ENCODE measurements around the gene ALDH1L1. TPM values are rescaled to one million over a fixed set of nuclear protein-coding genes. Genes with fewer than 3 reads are reported as not detected.

ALDH1L1 gene
- total RNA-seq, 4 donors from 2014 or later, result 2.3 to 8.1 (median 6.0) TPM

GRCh38 chr3:126179825-126180476 lies 435 bp downstream of the ALDH1L1 start:
- DNase-seq (ENCODE audit: low spot score in 2 of 2), result peak in 1 of 2 donors; percentile 82
- H3K4me3 ChIP-seq (ENCODE audit: low read depth, poor library complexity, severe bottlenecking), result peak overlapping the region; percentile 15
- TF ChIP-seq CTCF (IDR thresholded peaks at IDR 0.05) (no peak), POLR2A (IDR thresholded peaks at IDR 0.05) (no peak)
- 3% methylated on average over 45 to 47 of the region's 47 CpGs for WGBS, 2 donors
- intact Hi-C loops (cut with DNase I; ENCODE audit: low total_unique reads), result no loop called here

GRCh38 chr3:126170073-126170777 lies 10.2 kb downstream of the ALDH1L1 start:
- DNase-seq (ENCODE audit: low spot score in 2 of 2), result no peak
- intact Hi-C loops (cut with DNase I; ENCODE audit: low total_unique reads), result no loop called here

GRCh38 chr3:126167566-126167965 lies 12.8 kb downstream of the ALDH1L1 start:
- no peak for TF ChIP-seq CTCF (IDR thresholded peaks at IDR 0.05)
- no peak for TF ChIP-seq POLR2A (IDR thresholded peaks at IDR 0.05)
- 86 to 92% methylated on average over 4 of the region's 4 CpGs for WGBS, 2 donors
- intact Hi-C loops (cut with DNase I; ENCODE audit: low total_unique reads), result no loop called here
- H3K4me3 ChIP-seq (ENCODE audit: low read depth, poor library complexity, severe bottlenecking), result no peak overlapping the region
- DNase-seq (ENCODE audit: low spot score in 2 of 2), result no peak

More at GRCh38 chr3:126170073-126170777, 10.2 kb downstream of the ALDH1L1 start:
- TF ChIP-seq POLR2A (IDR thresholded peaks at IDR 0.05) (no peak), CTCF (IDR thresholded peaks at IDR 0.05) (no peak)
- 74 to 86% methylated on average over 8 of the region's 8 CpGs for WGBS, 2 donors
- H3K4me3 ChIP-seq (ENCODE audit: low read depth, poor library complexity, severe bottlenecking), result no peak overlapping the region

- intact Hi-C loops (cut with DNase I; ENCODE audit: low total_unique reads), result no loop called here
- TF ChIP-seq POLR2A (IDR thresholded peaks at IDR 0.05), result no peak
- TF ChIP-seq CTCF (IDR thresholded peaks at IDR 0.05), result no peak
- 47 to 64% methylated on average over 6 of the region's 6 CpGs for WGBS, 2 donors
Measured at GRCh38 chr3:126166009-126166408, 14.4 kb downstream of the ALDH1L1 start.

GRCh38 chr3:126161309-126161708 lies 19.1 kb downstream of the ALDH1L1 start:
- WGBS, 2 donors, result 92 to 94% methylated on average over 5 of the region's 5 CpGs
- no peak for DNase-seq (ENCODE audit: low spot score in 2 of 2)
- intact Hi-C loops (cut with DNase I; ENCODE audit: low total_unique reads), result no loop called here
- no peak overlapping the region for H3K4me3 ChIP-seq (ENCODE audit: low read depth, poor library complexity, severe bottlenecking)
- TF ChIP-seq CTCF (IDR thresholded peaks at IDR 0.05) (no peak), POLR2A (IDR thresholded peaks at IDR 0.05) (no peak)

More at GRCh38 chr3:126166009-126166408, 14.4 kb downstream of the ALDH1L1 start:
- DNase-seq (ENCODE audit: low spot score in 2 of 2), result no peak
- no peak overlapping the region for H3K4me3 ChIP-seq (ENCODE audit: low read depth, poor library complexity, severe bottlenecking)
